ENCODE data around the gene ISG20.

GRCh38 chr15:88612186-88612796, 26.5 kb upstream of the ISG20 start:
- no peak for TF ChIP-seq CTCF (IDR thresholded peaks at IDR 0.05)
- no peak for TF ChIP-seq POLR2A (IDR thresholded peaks at IDR 0.05)
- no peak for TF ChIP-seq EP300 (IDR thresholded peaks at IDR 0.05)
- no peak for TF ChIP-seq POLR2AphosphoS5 (IDR thresholded peaks at IDR 0.05)

Data from sigmoid colon (tissue), 4 donors.